ENCODE measurements around the gene STK24. TPM values are rescaled to one million over a fixed set of nuclear protein-coding genes. Genes with fewer than 3 reads are reported as not detected.

STK24 gene
- total RNA-seq, 6 experiments from 2014 or later: 72.2 to 89.8 (median 80.5) TPM

GRCh38 chr13:98447881-98448641 is 128.8 kb downstream of the STK24 start:
- H3K9me3 Mint-ChIP-seq: no peaks in the 10 kb centered on the region
- H3K27ac Mint-ChIP-seq: no peak overlapping the region; the same call in 1 of the 2 replicates
- TF ChIP-seq CTCF (IDR thresholded peaks at IDR 0.05): peak; percentile 73
- H3K4me1 Mint-ChIP-seq (ENCODE audit: low read depth): peaks cover 55% of the 10 kb centered on the region
- DNase-seq: no peak
- peaks cover 43% of the 10 kb centered on the region for H3K36me3 Mint-ChIP-seq (ENCODE audit: low read depth)
- no peak overlapping the region; the same call in 1 of the 2 replicates for H3K4me3 Mint-ChIP-seq
- H3K27me3 Mint-ChIP-seq (ENCODE audit: insufficient read depth): peaks cover 32% of the 10 kb centered on the region

- peaks cover 52% of the 10 kb centered on the region for H3K4me1 Mint-ChIP-seq (ENCODE audit: low read depth)
- TF ChIP-seq CTCF (IDR thresholded peaks at IDR 0.05): no peak
- H3K9me3 Mint-ChIP-seq: no peaks in the 10 kb centered on the region
- no peak for DNase-seq
- H3K27me3 Mint-ChIP-seq (ENCODE audit: insufficient read depth): peaks cover 33% of the 10 kb centered on the region
- H3K27ac Mint-ChIP-seq: peak overlapping the region; percentile 64; the same call in 1 of the 2 replicates
- H3K36me3 Mint-ChIP-seq (ENCODE audit: low read depth): peaks cover 42% of the 10 kb centered on the region
- no peak overlapping the region for H3K4me3 Mint-ChIP-seq
Measured at GRCh38 chr13:98447130-98447529, 129.8 kb downstream of the STK24 start.

- no peaks in the 10 kb centered on the region for H3K9me3 Mint-ChIP-seq
- peaks cover 43% of the 10 kb centered on the region for H3K4me1 Mint-ChIP-seq (ENCODE audit: low read depth)
- peak overlapping the region; percentile 64 for H3K27ac Mint-ChIP-seq
- peaks cover 36% of the 10 kb centered on the region for H3K36me3 Mint-ChIP-seq (ENCODE audit: low read depth)
- peaks cover 31% of the 10 kb centered on the region for H3K27me3 Mint-ChIP-seq (ENCODE audit: insufficient read depth)
- DNase-seq: no peak
- H3K4me3 Mint-ChIP-seq: no peak overlapping the region
- TF ChIP-seq CTCF (IDR thresholded peaks at IDR 0.05): no peak
Measured at GRCh38 chr13:98446234-98446621, 130.7 kb downstream of the STK24 start.

- peaks cover 38% of the 10 kb centered on the region for H3K4me1 Mint-ChIP-seq (ENCODE audit: low read depth)
- peaks cover 40% of the 10 kb centered on the region for H3K36me3 Mint-ChIP-seq (ENCODE audit: low read depth)
Measured at GRCh38 chr13:98445340-98446233, 131.3 kb downstream of the STK24 start.

More at GRCh38 chr13:98445340-98446233, 131.3 kb downstream of the STK24 start:
- peak; percentile 97 for TF ChIP-seq CTCF (IDR thresholded peaks at IDR 0.05)
- Mint-ChIP-seq H3K27ac (peak overlapping the region; percentile 94), H3K4me3 (peak overlapping the region; percentile 42; the same call in 1 of the 2 replicates), H3K27me3 (ENCODE audit: insufficient read depth) (peaks cover 33% of the 10 kb centered on the region), H3K9me3 (no peaks in the 10 kb centered on the region)
- DNase-seq: peak; percentile 32
